Measurements from ENCODE around the gene TBC1D14. TPM values are rescaled to one million over a fixed set of nuclear protein-coding genes. Genes with fewer than 3 reads are reported as not detected.

Gene TBC1D14
- total RNA-seq, 2 experiments from 2014 or later, result 36.7 to 44.0 TPM

GRCh38 chr4:7049295-7049694, 139.7 kb downstream of the TBC1D14 start:
- intact Hi-C loops (cut with DNase I, micrococcal nuclease), result loop anchor here in 1 of 2 experiments (10.0 kb wide), 1 partner anchor 134 kb away; no protein-coding TSS in a partner anchor
- Mint-ChIP-seq H3K4me3 (no peak overlapping the region), H3K4me1 (peaks cover 59% of the 10 kb centered on the region), H3K27ac (no peak overlapping the region), H3K36me3 (ENCODE audit: low read depth) (peaks cover 11% of the 10 kb centered on the region), H3K9me3 (ENCODE audit: low read depth) (no peaks in the 10 kb centered on the region), H3K27me3 (no peaks in the 10 kb centered on the region)
- ChIA-PET CTCF (interaction anchor here (2.2 kb wide), 1 partner anchor 18 kb away, joined by 6 read pairs; the partner anchor contains the start of gene GRPEL1), POLR2A (no interaction called here)
- no peak for DNase-seq
- ATAC-seq, result no peak

- Mint-ChIP-seq H3K27ac (no peak overlapping the region), H3K36me3 (ENCODE audit: low read depth) (peaks cover 13% of the 10 kb centered on the region), H3K27me3 (no peaks in the 10 kb centered on the region), H3K4me3 (no peak overlapping the region), H3K9me3 (ENCODE audit: low read depth) (no peaks in the 10 kb centered on the region), H3K4me1 (peaks cover 55% of the 10 kb centered on the region)
- intact Hi-C loops (cut with DNase I, micrococcal nuclease), result loop anchor here in 1 of 2 experiments (10.0 kb wide), 1 partner anchor 135 kb away; no protein-coding TSS in a partner anchor
- DNase-seq (no peak), ATAC-seq (no peak)
- POLR2A ChIA-PET, result no interaction called here
- CTCF ChIA-PET, result interaction anchor here (2.2 kb wide), 1 partner anchor 18 kb away, joined by 6 read pairs; the partner anchor contains the start of gene GRPEL1
Measured at GRCh38 chr4:7049739-7050138, 140.1 kb downstream of the TBC1D14 start.

GRCh38 chr4:7050481-7051143, 141.0 kb downstream of the TBC1D14 start:
- POLR2A ChIA-PET, result no interaction called here
- intact Hi-C loops (cut with DNase I, micrococcal nuclease), result no loop called here

GRCh38 chr4:7051144-7051495, 141.5 kb downstream of the TBC1D14 start:
- ChIA-PET CTCF (interaction anchor here (1.1 to 2.2 kb wide), 2 partner anchors 11 to 17 kb away, joined by 6 read pairs; partner anchors contain the start of gene GRPEL1), POLR2A (no interaction called here)
- no peaks in the 10 kb centered on the region for H3K27me3 Mint-ChIP-seq
- H3K4me1 Mint-ChIP-seq, result peaks cover 41% of the 10 kb centered on the region
- H3K4me3 Mint-ChIP-seq, result no peak overlapping the region
- peaks cover 16% of the 10 kb centered on the region for H3K36me3 Mint-ChIP-seq (ENCODE audit: low read depth)
- ATAC-seq, result no peak
- intact Hi-C loops (cut with DNase I, micrococcal nuclease), result no loop called here
- DNase-seq, result no peak
- H3K9me3 Mint-ChIP-seq (ENCODE audit: low read depth), result no peaks in the 10 kb centered on the region
- H3K27ac Mint-ChIP-seq, result no peak overlapping the region

More at GRCh38 chr4:7050481-7051143, 141.0 kb downstream of the TBC1D14 start:
- no peak overlapping the region for H3K27ac Mint-ChIP-seq
- DNase-seq, result no peak
- ATAC-seq, result no peak
- no peaks in the 10 kb centered on the region for H3K27me3 Mint-ChIP-seq
- H3K4me3 Mint-ChIP-seq, result no peak overlapping the region
- H3K36me3 Mint-ChIP-seq (ENCODE audit: low read depth), result peaks cover 13% of the 10 kb centered on the region
- CTCF ChIA-PET, result interaction anchor here (0.6 to 2.2 kb wide), 3 partner anchors 12 to 470 kb away, joined by 4 to 6 read pairs (median 6); partner anchors contain the start of gene GRPEL1
- no peaks in the 10 kb centered on the region for H3K9me3 Mint-ChIP-seq (ENCODE audit: low read depth)
- H3K4me1 Mint-ChIP-seq, result peaks cover 46% of the 10 kb centered on the region

GRCh38 chr4:7051905-7052304, 142.3 kb downstream of the TBC1D14 start:
- Mint-ChIP-seq H3K36me3 (ENCODE audit: low read depth) (peaks cover 17% of the 10 kb centered on the region), H3K9me3 (ENCODE audit: low read depth) (no peaks in the 10 kb centered on the region), H3K4me1 (peaks cover 33% of the 10 kb centered on the region), H3K27ac (no peak overlapping the region), H3K4me3 (no peak overlapping the region), H3K27me3 (no peaks in the 10 kb centered on the region)
- ChIA-PET POLR2A (interaction anchor here (0.9 kb wide), 1 partner anchor 11 kb away, joined by 4 read pairs; no protein-coding TSS in a partner anchor), CTCF (interaction anchor here (1.3 kb wide), 1 partner anchor 9 kb away, joined by 6 read pairs; the partner anchor contains the start of gene TADA2B)
- DNase-seq (no peak), ATAC-seq (no peak)
- intact Hi-C loops (cut with DNase I, micrococcal nuclease), result no loop called here

- H3K4me1 Mint-ChIP-seq, result peaks cover 29% of the 10 kb centered on the region
- peaks cover 17% of the 10 kb centered on the region for H3K36me3 Mint-ChIP-seq (ENCODE audit: low read depth)
- no peak overlapping the region for H3K27ac Mint-ChIP-seq
- POLR2A ChIA-PET, result interaction anchor here (0.9 kb wide), 1 partner anchor 10 kb away, joined by 4 read pairs; no protein-coding TSS in a partner anchor
- CTCF ChIA-PET, result interaction anchor here (1.3 kb wide), 1 partner anchor 9 kb away, joined by 6 read pairs; the partner anchor contains the start of gene TADA2B
- intact Hi-C loops (cut with DNase I, micrococcal nuclease), result no loop called here
- no peaks in the 10 kb centered on the region for H3K27me3 Mint-ChIP-seq
- ATAC-seq (no peak), DNase-seq (no peak)
- no peak overlapping the region for H3K4me3 Mint-ChIP-seq
- no peaks in the 10 kb centered on the region for H3K9me3 Mint-ChIP-seq (ENCODE audit: low read depth)
Measured at GRCh38 chr4:7052313-7052712, 142.7 kb downstream of the TBC1D14 start.

GRCh38 chr4:7052923-7053715, 143.5 kb downstream of the TBC1D14 start:
- CTCF ChIA-PET, result interaction anchor here (0.6 to 1.3 kb wide), 2 partner anchors 10 to 80 kb away, joined by 3 to 6 read pairs; partner anchors contain the start of gene TADA2B
- Mint-ChIP-seq H3K36me3 (ENCODE audit: low read depth) (peaks cover 21% of the 10 kb centered on the region), H3K27ac (peak overlapping the region; percentile 58), H3K4me1 (peaks cover 29% of the 10 kb centered on the region), H3K4me3 (no peak overlapping the region), H3K27me3 (no peaks in the 10 kb centered on the region), H3K9me3 (ENCODE audit: low read depth) (no peaks in the 10 kb centered on the region)
- ATAC-seq, result peak; percentile 63
- intact Hi-C loops (cut with DNase I, micrococcal nuclease), result no loop called here
- POLR2A ChIA-PET, result interaction anchor here (0.9 kb wide), 1 partner anchor 10 kb away, joined by 4 read pairs; no protein-coding TSS in a partner anchor
- peak; percentile 58 for DNase-seq

- H3K4me3 Mint-ChIP-seq, result no peak overlapping the region
- POLR2A ChIA-PET, result interaction anchor here (0.5 to 1.7 kb wide), 2 partner anchors 11 to 13 kb away, joined by 3 to 6 read pairs; partner anchors contain the start of gene GRPEL1
- H3K27me3 Mint-ChIP-seq, result no peaks in the 10 kb centered on the region
- DNase-seq (no peak), ATAC-seq (no peak)
- peaks cover 32% of the 10 kb centered on the region for H3K4me1 Mint-ChIP-seq
- CTCF ChIA-PET, result interaction anchor here (1.1 to 2.1 kb wide), 3 partner anchors 11 to 16 kb away, joined by 3 to 7 read pairs (median 4); partner anchors contain the start of gene TADA2B
- H3K9me3 Mint-ChIP-seq (ENCODE audit: low read depth), result no peaks in the 10 kb centered on the region
- intact Hi-C loops (cut with DNase I, micrococcal nuclease), result no loop called here
- H3K36me3 Mint-ChIP-seq (ENCODE audit: low read depth), result peaks cover 27% of the 10 kb centered on the region
- H3K27ac Mint-ChIP-seq, result peak overlapping the region; percentile 7
Measured at GRCh38 chr4:7054106-7054880, 144.7 kb downstream of the TBC1D14 start.

GRCh38 chr4:7055111-7055989, 145.7 kb downstream of the TBC1D14 start:
- POLR2A ChIA-PET, result interaction anchor here (0.6 to 1.7 kb wide), 2 partner anchors 12 to 353 kb away, joined by 3 to 6 read pairs; partner anchors contain the start of gene GRPEL1
- Mint-ChIP-seq H3K4me3 (no peak overlapping the region), H3K27me3 (no peaks in the 10 kb centered on the region), H3K27ac (no peak overlapping the region), H3K9me3 (ENCODE audit: low read depth) (no peaks in the 10 kb centered on the region), H3K4me1 (peaks cover 29% of the 10 kb centered on the region), H3K36me3 (ENCODE audit: low read depth) (peaks cover 28% of the 10 kb centered on the region)
- no peak for DNase-seq
- CTCF ChIA-PET, result interaction anchor here (0.6 to 2.1 kb wide), 5 partner anchors 10 to 93 kb away, joined by 3 to 7 read pairs (median 4); partner anchors contain the start of gene TADA2B
- intact Hi-C loops (cut with DNase I, micrococcal nuclease), result no loop called here
- no peak for ATAC-seq

GRCh38 chr4:7055990-7056325, 146.3 kb downstream of the TBC1D14 start:
- Mint-ChIP-seq H3K4me3 (no peak overlapping the region), H3K36me3 (ENCODE audit: low read depth) (peaks cover 34% of the 10 kb centered on the region), H3K9me3 (ENCODE audit: low read depth) (no peaks in the 10 kb centered on the region), H3K4me1 (peaks cover 26% of the 10 kb centered on the region), H3K27me3 (no peaks in the 10 kb centered on the region), H3K27ac (no peak overlapping the region)
- CTCF ChIA-PET, result interaction anchor here (0.6 to 1.8 kb wide), 3 partner anchors 11 to 94 kb away, joined by 3 to 7 read pairs (median 4); partner anchors contain the start of gene TADA2B
- POLR2A ChIA-PET, result no interaction called here
- no peak for ATAC-seq
- no peak for DNase-seq
- intact Hi-C loops (cut with DNase I, micrococcal nuclease), result no loop called here
